ENCODE results near the gene PDYN.

PDYN gene

DNA sequence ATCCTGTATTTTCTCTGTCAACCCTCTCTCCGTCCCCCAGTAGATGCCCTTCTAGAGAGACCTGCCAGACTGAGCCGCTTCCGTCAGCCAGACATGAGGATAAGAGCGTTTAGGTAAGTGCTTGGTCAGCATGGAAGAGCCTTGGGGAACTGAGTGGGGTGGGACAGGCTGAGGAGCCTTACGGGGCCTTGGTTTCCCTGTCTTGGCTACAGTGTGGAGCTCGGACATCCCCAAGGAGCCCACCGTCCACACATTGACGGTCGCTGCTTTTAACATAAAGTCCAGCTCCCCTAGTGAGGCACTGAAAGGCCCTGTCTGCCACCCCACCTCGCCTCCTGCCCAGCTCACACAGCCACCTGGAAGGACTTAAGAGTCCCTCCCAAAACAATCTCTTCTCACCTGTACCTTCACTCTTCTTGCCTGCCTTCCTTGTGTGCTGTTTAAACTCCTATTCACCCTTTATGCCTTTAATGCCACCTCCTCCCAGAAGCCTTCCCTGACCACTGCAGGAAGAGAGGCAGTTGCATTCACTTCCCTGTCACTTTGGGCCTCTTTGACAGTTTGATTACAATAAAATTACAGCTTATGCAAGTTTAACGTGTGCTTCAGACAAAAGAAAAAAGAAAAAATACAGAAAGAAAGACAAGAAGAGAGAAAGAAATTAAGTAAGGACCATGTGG, 42.3 kb downstream of the PDYN start:
- Histone ChIP-seq H3K36me3 (no peaks in the 10 kb centered on the region), H3K27me3 (ENCODE audit: insufficient read depth, low read depth, severe bottlenecking) (no peaks in the 10 kb centered on the region), H3K4me3 (ENCODE audit: low read depth, low read length) (no peak overlapping the region), H3K27ac (no peak overlapping the region), H3K9me3 (ENCODE audit: severe bottlenecking) (no peaks in the 10 kb centered on the region)
- TF ChIP-seq, protein P1, sequence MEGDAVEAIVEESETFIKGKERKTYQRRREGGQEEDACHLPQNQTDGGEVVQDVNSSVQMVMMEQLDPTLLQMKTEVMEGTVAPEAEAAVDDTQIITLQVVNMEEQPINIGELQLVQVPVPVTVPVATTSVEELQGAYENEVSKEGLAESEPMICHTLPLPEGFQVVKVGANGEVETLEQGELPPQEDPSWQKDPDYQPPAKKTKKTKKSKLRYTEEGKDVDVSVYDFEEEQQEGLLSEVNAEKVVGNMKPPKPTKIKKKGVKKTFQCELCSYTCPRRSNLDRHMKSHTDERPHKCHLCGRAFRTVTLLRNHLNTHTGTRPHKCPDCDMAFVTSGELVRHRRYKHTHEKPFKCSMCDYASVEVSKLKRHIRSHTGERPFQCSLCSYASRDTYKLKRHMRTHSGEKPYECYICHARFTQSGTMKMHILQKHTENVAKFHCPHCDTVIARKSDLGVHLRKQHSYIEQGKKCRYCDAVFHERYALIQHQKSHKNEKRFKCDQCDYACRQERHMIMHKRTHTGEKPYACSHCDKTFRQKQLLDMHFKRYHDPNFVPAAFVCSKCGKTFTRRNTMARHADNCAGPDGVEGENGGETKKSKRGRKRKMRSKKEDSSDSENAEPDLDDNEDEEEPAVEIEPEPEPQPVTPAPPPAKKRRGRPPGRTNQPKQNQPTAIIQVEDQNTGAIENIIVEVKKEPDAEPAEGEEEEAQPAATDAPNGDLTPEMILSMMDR (IDR thresholded peaks at IDR 0.05; ENCODE audit: low read depth, low read length): no peak
- no peak for DNase-seq

DNA sequence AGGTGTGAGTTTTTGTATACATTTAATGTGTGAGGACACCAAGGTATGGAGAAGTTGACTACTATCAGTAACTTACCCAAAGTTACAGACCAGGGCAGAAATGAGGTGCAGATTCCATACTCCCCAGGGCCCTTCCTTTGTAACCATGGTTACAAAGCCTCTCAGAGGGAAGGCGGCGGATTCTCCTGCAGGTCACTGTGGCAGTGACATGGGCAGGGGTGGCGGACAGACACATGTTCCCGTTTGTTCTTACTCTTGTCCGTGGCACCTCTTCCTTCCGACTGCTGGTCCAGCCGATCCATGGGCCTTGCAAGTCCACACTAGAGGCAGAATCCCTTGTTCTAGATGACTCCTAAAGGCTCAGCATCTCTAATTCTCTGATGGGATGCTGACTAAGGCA, 43.0 kb downstream of the PDYN start:
- TF ChIP-seq, protein P1 (IDR thresholded peaks at IDR 0.05; ENCODE audit: low read depth, low read length): no peak
- Histone ChIP-seq H3K4me3 (ENCODE audit: low read depth, low read length) (no peak overlapping the region), H3K27ac (no peak overlapping the region), H3K27me3 (ENCODE audit: insufficient read depth, low read depth, severe bottlenecking) (no peaks in the 10 kb centered on the region), H3K9me3 (ENCODE audit: severe bottlenecking) (no peaks in the 10 kb centered on the region), H3K36me3 (no peaks in the 10 kb centered on the region)
- DNase-seq: peak; percentile 46

DNA sequence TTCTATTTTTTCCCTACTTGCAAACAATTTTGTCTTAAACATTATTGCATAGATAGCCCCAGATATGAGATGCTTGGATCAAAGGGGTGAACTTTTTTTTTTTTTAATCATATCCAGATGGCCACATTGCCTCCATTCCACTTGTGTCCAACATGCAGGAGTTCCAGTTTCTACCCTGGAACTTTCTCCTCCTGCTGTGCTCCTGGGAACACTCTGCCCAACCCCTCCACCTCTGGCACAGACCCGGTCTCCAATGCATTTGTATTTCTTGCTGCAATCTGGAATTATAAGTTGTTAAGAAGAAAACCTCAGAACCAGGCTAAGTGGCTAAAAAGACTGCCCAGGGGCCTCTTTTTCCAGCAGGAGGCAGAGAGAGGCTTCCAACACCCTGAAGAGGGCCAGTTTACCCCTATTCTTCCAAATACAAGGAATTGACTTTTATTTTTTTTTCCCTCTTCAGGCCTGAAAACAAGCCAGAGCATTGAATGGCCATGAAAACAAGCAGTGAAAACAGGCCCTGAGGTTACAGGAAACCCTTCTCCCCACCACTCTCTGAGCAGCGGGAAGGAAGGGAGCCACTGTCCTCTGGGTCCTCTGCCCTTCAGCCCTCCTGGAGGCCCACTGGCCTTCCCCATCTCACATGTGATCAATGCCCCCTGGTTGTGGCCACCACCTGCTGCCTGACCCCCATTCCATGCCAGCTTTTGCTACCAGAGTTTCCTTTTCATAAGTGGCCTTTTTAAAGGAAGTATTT, 44.3 kb downstream of the PDYN start:
- DNase-seq: no peak
- Histone ChIP-seq H3K36me3 (no peaks in the 10 kb centered on the region), H3K27me3 (ENCODE audit: insufficient read depth, low read depth, severe bottlenecking) (no peaks in the 10 kb centered on the region), H3K9me3 (ENCODE audit: severe bottlenecking) (no peaks in the 10 kb centered on the region), H3K4me3 (ENCODE audit: low read depth, low read length) (no peak overlapping the region), H3K27ac (no peak overlapping the region)
- TF ChIP-seq, protein P1 (IDR thresholded peaks at IDR 0.05; ENCODE audit: low read depth, low read length): no peak

DNA sequence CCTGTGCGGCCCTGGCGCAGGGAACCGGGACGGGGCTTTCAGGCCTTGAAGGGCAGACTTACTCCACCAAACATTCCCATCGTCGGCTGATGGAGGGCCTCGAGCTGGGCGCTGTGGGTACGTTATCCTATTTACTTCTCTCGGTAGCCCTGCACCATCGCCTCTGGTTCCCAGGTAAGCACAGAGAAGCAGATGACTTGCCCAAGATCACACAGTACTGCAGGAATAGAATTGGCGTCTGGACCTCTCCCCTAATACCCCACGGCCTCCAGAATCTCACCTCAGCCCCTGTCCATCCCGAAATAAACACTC, 46.4 kb downstream of the PDYN start:
- Histone ChIP-seq H3K4me3 (ENCODE audit: low read depth, low read length) (no peak overlapping the region), H3K27me3 (ENCODE audit: insufficient read depth, low read depth, severe bottlenecking) (no peaks in the 10 kb centered on the region), H3K9me3 (ENCODE audit: severe bottlenecking) (no peaks in the 10 kb centered on the region), H3K27ac (no peak overlapping the region), H3K36me3 (no peaks in the 10 kb centered on the region)
- TF ChIP-seq, protein P1 (IDR thresholded peaks at IDR 0.05; ENCODE audit: low read depth, low read length): no peak
- no peak for DNase-seq

DNA sequence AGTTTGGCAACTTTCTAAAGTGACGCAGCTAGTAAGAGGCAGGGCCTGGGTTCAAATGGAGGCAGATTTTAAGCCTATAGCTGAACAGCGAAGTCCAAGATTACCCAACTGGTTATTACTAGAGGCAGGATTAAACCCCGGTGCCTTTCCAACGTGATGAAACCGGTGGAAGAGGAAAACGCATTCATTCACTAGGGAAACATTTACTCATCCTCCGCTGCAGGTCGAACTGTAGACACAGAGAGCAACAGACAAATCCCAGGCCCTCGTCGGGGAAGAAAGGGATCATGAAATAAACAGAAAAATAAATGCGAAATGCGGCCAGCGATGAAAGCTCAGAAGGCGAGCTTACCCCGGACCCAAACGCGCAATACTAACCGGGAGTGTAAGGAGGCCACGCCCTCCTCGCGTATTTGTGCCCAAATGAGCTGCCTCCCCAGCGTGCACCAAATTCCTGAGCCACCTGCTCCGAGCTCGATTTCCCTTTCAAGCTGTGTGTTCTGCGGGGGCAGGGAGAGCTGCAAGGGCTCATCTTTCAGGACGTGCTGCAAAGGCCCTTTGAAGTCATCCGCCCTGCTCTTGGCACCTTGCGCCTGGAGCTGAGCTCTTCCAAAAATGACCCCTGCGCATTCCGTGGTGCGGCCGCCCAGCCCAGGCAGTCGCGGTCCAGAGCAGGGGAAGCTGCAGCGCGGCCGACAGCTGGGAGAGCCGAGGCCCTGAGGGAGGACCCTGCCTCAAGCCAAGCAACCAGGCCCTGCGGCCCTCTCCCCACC, 46.9 kb downstream of the PDYN start:
- Histone ChIP-seq H3K27ac (no peak overlapping the region), H3K36me3 (no peaks in the 10 kb centered on the region), H3K9me3 (ENCODE audit: severe bottlenecking) (no peaks in the 10 kb centered on the region), H3K27me3 (ENCODE audit: insufficient read depth, low read depth, severe bottlenecking) (no peaks in the 10 kb centered on the region), H3K4me3 (ENCODE audit: low read depth, low read length) (no peak overlapping the region)
- TF ChIP-seq, protein P1 (IDR thresholded peaks at IDR 0.05; ENCODE audit: low read depth, low read length): no peak
- DNase-seq: no peak
